Naive thymus-derived CD8-positive, alpha-beta T cell (primary cell): ENCODE data around the gene CRTC1. TPM values are rescaled to one million over a fixed set of nuclear protein-coding genes. Genes with fewer than 3 reads are reported as not detected.
A peak's percentile ranks its signal among the peaks of the same experiment; 100 is the strongest.

Source experiments
- ATAC-seq, 2 donors: fragments of 150-1000 bp; cut with Tn5 transposase in 1 of 2; sonication (Bioruptor Pico), chemical (Tn5 transposase) in 1 of 2; 1 replicate in 1 of 2; 2 replicates in 1 of 2; pipeline ENCODE4 v1.10.0; 2021; ENCODE audit warnings: mild to moderate bottlenecking in 2 of 2, moderate library complexity in 2 of 2
- POLR2A ChIA-PET: fragments of 350-600 bp; sonication (Branson Sonifier 250); formaldehyde crosslinking; loops from one replicate; lab custom pipeline; 2021; ENCODE audit warnings: antibody characterized with exemption; lab: Charles Lee
- DNase-seq, 10 donors: peaks; one replicate each; pipeline versions ENCODE4 v3.0.0 to v3.0.0-alpha.2; 2020 to 2022
- H3K27ac Mint-ChIP-seq, 10 donors: one replicate each; pipeline ENCODE4 v1.8.0; 2020 to 2022; ENCODE audit warnings: mild to moderate bottlenecking in 10 of 10, mixed read lengths in 10 of 10, moderate library complexity in 4 of 10, inconsistent platforms in 1 of 10
- H3K27me3 Mint-ChIP-seq, 5 donors: one replicate each; pipeline ENCODE4 v1.8.0; 2021 to 2022; ENCODE audit warnings: mixed read lengths in 5 of 5
- H3K36me3 Mint-ChIP-seq, 3 donors: one replicate each; pipeline ENCODE4 v1.8.0; 2020 to 2022; ENCODE audit warnings: mixed read lengths in 3 of 3, mild to moderate bottlenecking in 2 of 3, inconsistent platforms in 1 of 3
- H3K4me1 Mint-ChIP-seq, 4 donors: one replicate each; pipeline ENCODE4 v1.8.0; 2021 to 2022; ENCODE audit warnings: mixed read lengths in 4 of 4
- H3K4me3 Mint-ChIP-seq, 10 donors: one replicate each; pipeline ENCODE4 v1.8.0; 2020 to 2022; ENCODE audit warnings: mild to moderate bottlenecking in 10 of 10, mixed read lengths in 10 of 10, moderate library complexity in 6 of 10, inconsistent platforms in 1 of 10
- H3K9me3 Mint-ChIP-seq, 9 donors: one replicate each; pipeline ENCODE4 v1.8.0; 2020 to 2022; ENCODE audit warnings: mixed read lengths in 9 of 9, mild to moderate bottlenecking in 3 of 9, inconsistent platforms in 1 of 9, moderate library complexity in 1 of 9
- polyA plus RNA-seq, 3 donors: library from polyadenylated mRNA; unstranded; fragments of 300-500 nt; fragmentation: Illumina TruSeq; gene quantifications; one replicate each; pipeline ENCODE4 v1.2.3, GENCODE V29; 2021
- total RNA-seq, 8 experiments: library from RNA in 2 of 8; stranded (reverse) in 2 of 8; gene quantifications; one replicate each; pipeline ENCODE4 v1.2.3 and lab custom pipeline; 2021 to 2026

CRTC1 gene
- total and polyA plus RNA-seq, 5 experiments from 2014 or later: 1.2 to 25.7 (median 2.0) TPM

- no peak overlapping the region for H3K4me3 Mint-ChIP-seq
- no peak for ATAC-seq
- H3K27ac Mint-ChIP-seq: no peak overlapping the region
- no peaks in the 10 kb centered on the region for H3K9me3 Mint-ChIP-seq
- no peak for DNase-seq
- H3K27me3 Mint-ChIP-seq: no peaks in the 10 kb centered on the region
- H3K36me3 Mint-ChIP-seq: peaks cover 0 to 5% (median 0%) of the 10 kb centered on the region in 3 donors
- POLR2A ChIA-PET: interaction anchor here (0.5 kb wide), 1 partner anchor 111 kb away, joined by 4 read pairs; no protein-coding TSS in a partner anchor
- peaks cover 15 to 44% (median 36%) of the 10 kb centered on the region in 4 donors for H3K4me1 Mint-ChIP-seq
These were observed 36.7 kb upstream of the CRTC1 start for GRCh38 chr19:18646535-18647370.

- H3K27ac Mint-ChIP-seq: no peak overlapping the region
- H3K27me3 Mint-ChIP-seq: no peaks in the 10 kb centered on the region
- peaks cover 15 to 47% (median 36%) of the 10 kb centered on the region in 4 donors for H3K4me1 Mint-ChIP-seq
- peaks cover 0 to 4% (median 0%) of the 10 kb centered on the region in 3 donors for H3K36me3 Mint-ChIP-seq
- H3K4me3 Mint-ChIP-seq: no peak overlapping the region
- DNase-seq (no peak), ATAC-seq (no peak)
- POLR2A ChIA-PET: interaction anchor here (0.5 kb wide), 1 partner anchor 112 kb away, joined by 4 read pairs; no protein-coding TSS in a partner anchor
- H3K9me3 Mint-ChIP-seq: no peaks in the 10 kb centered on the region
These were observed 36.1 kb upstream of the CRTC1 start for GRCh38 chr19:18647371-18647767.

GRCh38 chr19:18647807-18648206, 35.7 kb upstream of the CRTC1 start:
- Mint-ChIP-seq H3K27me3 (no peaks in the 10 kb centered on the region), H3K27ac (peak overlapping the region in 1 of 10 donors; percentile 72), H3K9me3 (no peaks in the 10 kb centered on the region), H3K4me3 (no peak overlapping the region), H3K36me3 (peaks cover 0 to 4% (median 0%) of the 10 kb centered on the region in 3 donors), H3K4me1 (peaks cover 15 to 47% (median 36%) of the 10 kb centered on the region in 4 donors)
- ATAC-seq (no peak), DNase-seq (no peak)
- POLR2A ChIA-PET: interaction anchor here (0.5 to 0.6 kb wide), 3 partner anchors 112 to 322 kb away, joined by 4 to 5 read pairs (median 4); no protein-coding TSS in a partner anchor

GRCh38 chr19:18648973-18649315, 34.5 kb upstream of the CRTC1 start:
- peak overlapping the region in 5 of 10 donors; percentile 4 to 81 (median 36) for H3K4me3 Mint-ChIP-seq
- no peaks in the 10 kb centered on the region for H3K9me3 Mint-ChIP-seq
- H3K27ac Mint-ChIP-seq: peak overlapping the region in 3 of 10 donors; percentile 20 to 79 (median 43)

GRCh38 chr19:18649371-18650020, 34.0 kb upstream of the CRTC1 start:
- H3K27me3 Mint-ChIP-seq: no peaks in the 10 kb centered on the region
- peaks cover 0 to 4% (median 0%) of the 10 kb centered on the region in 3 donors for H3K36me3 Mint-ChIP-seq
- no peaks in the 10 kb centered on the region for H3K9me3 Mint-ChIP-seq
- ATAC-seq (no peak), DNase-seq (no peak)
- H3K4me1 Mint-ChIP-seq: peaks cover 17 to 40% (median 33%) of the 10 kb centered on the region in 4 donors
- POLR2A ChIA-PET: interaction anchor here (0.7 to 1.6 kb wide), 2 partner anchors 58 to 60 kb away, joined by 3 to 5 read pairs; no protein-coding TSS in a partner anchor
- peak overlapping the region in 4 of 10 donors; percentile 20 to 79 (median 40) for H3K27ac Mint-ChIP-seq
- H3K4me3 Mint-ChIP-seq: peak overlapping the region in 8 of 10 donors; percentile 4 to 81 (median 43)

More at GRCh38 chr19:18648973-18649315, 34.5 kb upstream of the CRTC1 start:
- no peak for DNase-seq
- POLR2A ChIA-PET: interaction anchor here (0.7 to 1.6 kb wide), 2 partner anchors 58 to 59 kb away, joined by 3 to 5 read pairs; no protein-coding TSS in a partner anchor
- Mint-ChIP-seq H3K4me1 (peaks cover 15 to 44% (median 36%) of the 10 kb centered on the region in 4 donors), H3K27me3 (no peaks in the 10 kb centered on the region), H3K36me3 (peaks cover 0 to 4% (median 0%) of the 10 kb centered on the region in 3 donors)
- no peak for ATAC-seq

- H3K27me3 Mint-ChIP-seq: no peaks in the 10 kb centered on the region
- POLR2A ChIA-PET: interaction anchor here (0.6 to 1.6 kb wide), 2 partner anchors 9 to 57 kb away, joined by 3 to 4 read pairs; no protein-coding TSS in a partner anchor
- H3K4me1 Mint-ChIP-seq: peaks cover 19 to 41% (median 32%) of the 10 kb centered on the region in 4 donors
- ATAC-seq: no peak
- no peak for DNase-seq
- H3K36me3 Mint-ChIP-seq: peaks cover 0 to 4% (median 0%) of the 10 kb centered on the region in 3 donors
- peak overlapping the region in 1 of 10 donors; percentile 72 for H3K27ac Mint-ChIP-seq
- no peaks in the 10 kb centered on the region for H3K9me3 Mint-ChIP-seq
- H3K4me3 Mint-ChIP-seq: peak overlapping the region in 4 of 10 donors; percentile 36 to 81 (median 54)
These were observed 33.5 kb upstream of the CRTC1 start for GRCh38 chr19:18650021-18650390.

GRCh38 chr19:18650468-18651041, 32.9 kb upstream of the CRTC1 start:
- peak overlapping the region in 1 of 10 donors; percentile 21 for H3K27ac Mint-ChIP-seq
- POLR2A ChIA-PET: interaction anchor here (0.6 kb wide), 1 partner anchor 9 kb away, joined by 4 read pairs; no protein-coding TSS in a partner anchor
- ATAC-seq (no peak), DNase-seq (no peak)
- peaks cover 19 to 41% (median 32%) of the 10 kb centered on the region in 4 donors for H3K4me1 Mint-ChIP-seq
- H3K9me3 Mint-ChIP-seq: no peaks in the 10 kb centered on the region
- H3K27me3 Mint-ChIP-seq: no peaks in the 10 kb centered on the region
- H3K4me3 Mint-ChIP-seq: no peak overlapping the region
- H3K36me3 Mint-ChIP-seq: peaks cover 0 to 4% (median 0%) of the 10 kb centered on the region in 3 donors

GRCh38 chr19:18651300-18651699, 32.2 kb upstream of the CRTC1 start:
- Mint-ChIP-seq H3K4me1 (peaks cover 22 to 41% (median 31%) of the 10 kb centered on the region in 4 donors), H3K27ac (peak overlapping the region in 1 of 10 donors; percentile 40), H3K4me3 (no peak overlapping the region), H3K27me3 (no peaks in the 10 kb centered on the region), H3K36me3 (peaks cover 0 to 4% (median 0%) of the 10 kb centered on the region in 3 donors), H3K9me3 (no peaks in the 10 kb centered on the region)
- ATAC-seq (no peak), DNase-seq (no peak)
- POLR2A ChIA-PET: no interaction called here

- POLR2A ChIA-PET: interaction anchor here (0.7 kb wide), 1 partner anchor 23 kb away, joined by 4 read pairs; no protein-coding TSS in a partner anchor
- peak overlapping the region in 3 of 10 donors; percentile 40 to 81 (median 67) for H3K27ac Mint-ChIP-seq
These were observed 31.7 kb upstream of the CRTC1 start for GRCh38 chr19:18651733-18652132.

GRCh38 chr19:18653853-18654252, 29.6 kb upstream of the CRTC1 start:
- no peaks in the 10 kb centered on the region for H3K27me3 Mint-ChIP-seq
- H3K4me3 Mint-ChIP-seq: no peak overlapping the region
- no peak for DNase-seq
- no peak for ATAC-seq
- H3K27ac Mint-ChIP-seq: no peak overlapping the region
- POLR2A ChIA-PET: no interaction called here
- H3K4me1 Mint-ChIP-seq: peaks cover 26 to 36% (median 31%) of the 10 kb centered on the region in 4 donors
- H3K9me3 Mint-ChIP-seq: no peaks in the 10 kb centered on the region
- peaks cover 0 to 4% (median 0%) of the 10 kb centered on the region in 3 donors for H3K36me3 Mint-ChIP-seq

More at GRCh38 chr19:18651733-18652132, 31.7 kb upstream of the CRTC1 start:
- no peak overlapping the region for H3K4me3 Mint-ChIP-seq
- no peaks in the 10 kb centered on the region for H3K27me3 Mint-ChIP-seq
- ATAC-seq (no peak), DNase-seq (no peak)
- H3K36me3 Mint-ChIP-seq: peaks cover 0 to 4% (median 0%) of the 10 kb centered on the region in 3 donors
- peaks cover 22 to 37% (median 28%) of the 10 kb centered on the region in 4 donors for H3K4me1 Mint-ChIP-seq
- H3K9me3 Mint-ChIP-seq: no peaks in the 10 kb centered on the region

GRCh38 chr19:18654469-18654868, 29.0 kb upstream of the CRTC1 start:
- POLR2A ChIA-PET: interaction anchor here (0.6 kb wide), 1 partner anchor 108 kb away, joined by 3 read pairs; no protein-coding TSS in a partner anchor
- peaks cover 0 to 4% (median 0%) of the 10 kb centered on the region in 3 donors for H3K36me3 Mint-ChIP-seq
- peaks cover 26 to 36% (median 30%) of the 10 kb centered on the region in 4 donors for H3K4me1 Mint-ChIP-seq
- ATAC-seq (no peak), DNase-seq (no peak)
- no peaks in the 10 kb centered on the region for H3K27me3 Mint-ChIP-seq
- peak overlapping the region in 1 of 10 donors; percentile 76 for H3K27ac Mint-ChIP-seq
- peak overlapping the region in 1 of 10 donors; percentile 51 for H3K4me3 Mint-ChIP-seq
- no peaks in the 10 kb centered on the region for H3K9me3 Mint-ChIP-seq
